ENCODE measurements around the gene AIF1. TPM values are rescaled to one million over a fixed set of nuclear protein-coding genes. Genes with fewer than 3 reads are reported as not detected.

AIF1 gene
- total RNA-seq, 1 donor from 2014 or later = 109 TPM

DNA sequence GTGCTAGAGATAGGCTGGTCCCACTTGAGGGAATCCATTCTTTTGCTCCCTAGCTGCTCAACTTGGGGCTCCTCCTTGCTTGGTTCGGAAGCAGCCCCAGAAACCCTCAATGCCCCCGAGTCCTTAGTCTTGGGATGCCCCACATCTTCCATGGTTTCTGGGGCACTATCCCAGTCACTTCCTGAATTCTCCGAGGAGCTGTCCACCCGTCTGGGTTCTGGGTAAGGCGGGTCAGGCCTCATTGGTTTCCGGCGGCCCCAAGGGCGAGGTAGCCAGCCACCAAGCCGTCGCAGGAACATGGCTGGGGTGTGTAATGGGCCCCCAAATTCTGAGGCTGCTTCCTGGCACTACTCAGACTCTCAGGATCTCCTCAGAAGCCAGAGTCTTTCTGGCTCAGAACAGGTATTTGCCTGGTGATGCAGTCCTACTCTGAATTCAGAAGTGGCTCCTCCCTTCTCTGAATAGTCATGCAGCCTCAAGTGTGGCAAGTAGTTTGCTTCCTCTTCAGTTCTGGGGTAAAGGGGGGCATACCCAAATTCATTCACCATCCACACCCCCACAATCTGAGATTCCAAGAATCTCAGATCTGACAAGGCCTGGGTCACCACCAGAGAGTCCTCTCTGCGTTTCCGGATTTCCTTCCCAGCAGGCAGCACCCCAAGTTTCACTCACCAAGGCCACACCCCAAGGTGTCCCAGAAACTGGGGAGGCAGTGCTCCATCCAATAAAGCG is 44.8 kb downstream of the AIF1 start:
- intact Hi-C loops (cut with DNase I) = no loop called here
- Histone ChIP-seq H3K4me3 (peak overlapping the region; percentile 96), H3K27ac (peak overlapping the region; percentile 90), H3K27me3 (ENCODE audit: low read depth) (no peaks in the 10 kb centered on the region), H3K36me3 (peaks cover 45% of the 10 kb centered on the region), H3K9me3 (no peaks in the 10 kb centered on the region), H3K4me1 (peaks cover 60% of the 10 kb centered on the region)
- ATAC-seq = peak; percentile 51 to 68
- TF ChIP-seq, protein P1, sequence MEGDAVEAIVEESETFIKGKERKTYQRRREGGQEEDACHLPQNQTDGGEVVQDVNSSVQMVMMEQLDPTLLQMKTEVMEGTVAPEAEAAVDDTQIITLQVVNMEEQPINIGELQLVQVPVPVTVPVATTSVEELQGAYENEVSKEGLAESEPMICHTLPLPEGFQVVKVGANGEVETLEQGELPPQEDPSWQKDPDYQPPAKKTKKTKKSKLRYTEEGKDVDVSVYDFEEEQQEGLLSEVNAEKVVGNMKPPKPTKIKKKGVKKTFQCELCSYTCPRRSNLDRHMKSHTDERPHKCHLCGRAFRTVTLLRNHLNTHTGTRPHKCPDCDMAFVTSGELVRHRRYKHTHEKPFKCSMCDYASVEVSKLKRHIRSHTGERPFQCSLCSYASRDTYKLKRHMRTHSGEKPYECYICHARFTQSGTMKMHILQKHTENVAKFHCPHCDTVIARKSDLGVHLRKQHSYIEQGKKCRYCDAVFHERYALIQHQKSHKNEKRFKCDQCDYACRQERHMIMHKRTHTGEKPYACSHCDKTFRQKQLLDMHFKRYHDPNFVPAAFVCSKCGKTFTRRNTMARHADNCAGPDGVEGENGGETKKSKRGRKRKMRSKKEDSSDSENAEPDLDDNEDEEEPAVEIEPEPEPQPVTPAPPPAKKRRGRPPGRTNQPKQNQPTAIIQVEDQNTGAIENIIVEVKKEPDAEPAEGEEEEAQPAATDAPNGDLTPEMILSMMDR (IDR thresholded peaks at IDR 0.05) = no peak
- no peak for DNase-seq

DNA sequence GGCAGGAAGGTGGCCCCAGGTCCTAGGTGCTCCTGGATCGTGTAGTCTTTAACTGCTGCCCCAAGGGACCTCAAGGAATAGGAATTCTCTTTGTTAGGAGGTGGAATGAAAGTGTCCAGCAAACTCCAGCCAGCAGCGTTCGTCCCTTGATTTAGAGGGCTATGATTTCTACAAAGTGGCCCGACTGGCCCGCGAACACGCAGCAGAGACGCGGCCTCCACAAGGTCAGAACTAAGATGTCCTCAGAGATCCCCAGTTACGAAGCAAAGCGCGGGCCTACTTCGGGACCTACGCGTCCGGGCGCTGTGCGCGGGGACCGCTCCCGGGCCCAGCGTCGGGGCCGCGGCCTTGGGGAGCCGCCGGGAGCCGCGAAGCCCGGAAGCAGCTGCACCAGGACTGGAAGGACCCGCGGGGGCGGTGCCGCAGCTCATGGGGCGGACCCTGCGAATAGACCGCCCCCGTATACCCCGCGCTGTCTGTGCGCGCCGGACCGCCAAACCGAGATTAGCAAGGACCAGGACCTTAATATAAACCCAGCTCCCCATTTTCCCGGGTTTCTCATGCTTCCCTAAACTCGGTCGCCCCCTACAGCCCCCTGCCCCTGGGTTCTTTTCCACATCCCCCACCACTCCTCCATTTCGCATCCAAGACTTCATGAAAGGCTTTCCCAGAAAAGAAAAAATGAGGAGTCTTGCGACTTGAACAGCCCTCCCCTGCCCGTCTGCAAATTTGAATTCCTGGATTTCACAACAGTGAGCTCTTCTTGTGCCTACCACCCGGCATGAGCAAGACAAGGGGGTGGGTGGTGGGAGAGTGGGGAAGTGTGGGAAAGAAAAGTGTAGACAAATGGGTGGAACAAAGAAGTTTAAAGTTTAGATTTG is 45.6 kb downstream of the AIF1 start, which contains the start of gene C6orf47:
Gene C6orf47 (minus strand): TSS at position 398 of the 881 bp plus-strand sequence. CDS start 831 bp downstream, outside the sequence.
- TF ChIP-seq, protein P1 (IDR thresholded peaks at IDR 0.05) = no peak
- no peaks in the 10 kb centered on the region for H3K9me3 ChIP-seq
- H3K36me3 ChIP-seq = peaks cover 42% of the 10 kb centered on the region
- H3K4me3 ChIP-seq = peak within 1 kb of the TSS; percentile 96
- DNase-seq (peak; percentile 93), ATAC-seq (peak; percentile 89 to 90)
- peak within 1 kb of the TSS; percentile 90 for H3K27ac ChIP-seq
- peaks cover 60% of the 10 kb centered on the region for H3K4me1 ChIP-seq
- intact Hi-C loops (cut with DNase I) = no loop called here
- H3K27me3 ChIP-seq (ENCODE audit: low read depth) = no peaks in the 10 kb centered on the region

DNA sequence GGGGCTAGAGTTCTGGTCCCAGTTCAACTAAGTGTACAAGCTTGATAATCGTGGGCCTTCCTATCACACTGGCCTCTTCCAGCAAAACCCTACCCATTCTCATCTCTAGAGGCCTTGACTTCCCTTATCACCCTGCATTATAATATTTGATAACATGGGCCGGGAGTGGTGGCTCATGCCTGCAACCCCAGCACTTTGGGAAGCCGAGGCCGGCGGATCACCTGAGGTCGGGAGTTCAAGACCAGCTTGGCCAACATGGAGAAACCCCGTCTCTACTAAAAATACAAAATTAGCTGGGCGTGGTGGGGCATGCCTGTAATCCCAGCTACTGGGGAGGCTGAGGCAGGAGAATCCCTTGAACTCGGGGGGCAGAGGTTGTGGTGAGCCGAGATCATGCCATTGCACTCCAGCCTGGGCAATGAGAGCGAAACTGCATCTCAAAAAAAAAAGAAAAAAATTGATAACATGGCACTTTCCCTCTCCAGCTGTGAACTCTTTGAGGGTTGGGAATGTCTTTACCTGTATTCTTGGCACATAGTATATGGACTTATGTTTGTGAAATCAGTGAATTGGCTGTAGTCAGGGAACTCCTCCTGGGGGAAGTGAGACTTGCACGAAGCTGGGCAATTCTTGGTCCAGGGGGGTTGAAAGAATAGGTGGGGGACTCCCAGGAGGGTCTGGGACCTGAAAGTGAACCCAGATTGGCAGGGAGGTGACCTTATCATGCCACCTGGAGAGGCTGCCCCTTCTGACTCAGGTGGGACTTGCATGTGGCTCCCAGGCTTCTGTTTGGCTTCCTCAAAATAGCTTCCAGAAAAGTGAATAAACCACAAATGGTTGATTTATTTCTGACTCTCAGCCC is 46.5 kb downstream of the AIF1 start:
- peaks cover 61% of the 10 kb centered on the region for H3K4me1 ChIP-seq
- H3K4me3 ChIP-seq = peak overlapping the region; percentile 96
- TF ChIP-seq, protein P1 (IDR thresholded peaks at IDR 0.05) = no peak

DNA sequence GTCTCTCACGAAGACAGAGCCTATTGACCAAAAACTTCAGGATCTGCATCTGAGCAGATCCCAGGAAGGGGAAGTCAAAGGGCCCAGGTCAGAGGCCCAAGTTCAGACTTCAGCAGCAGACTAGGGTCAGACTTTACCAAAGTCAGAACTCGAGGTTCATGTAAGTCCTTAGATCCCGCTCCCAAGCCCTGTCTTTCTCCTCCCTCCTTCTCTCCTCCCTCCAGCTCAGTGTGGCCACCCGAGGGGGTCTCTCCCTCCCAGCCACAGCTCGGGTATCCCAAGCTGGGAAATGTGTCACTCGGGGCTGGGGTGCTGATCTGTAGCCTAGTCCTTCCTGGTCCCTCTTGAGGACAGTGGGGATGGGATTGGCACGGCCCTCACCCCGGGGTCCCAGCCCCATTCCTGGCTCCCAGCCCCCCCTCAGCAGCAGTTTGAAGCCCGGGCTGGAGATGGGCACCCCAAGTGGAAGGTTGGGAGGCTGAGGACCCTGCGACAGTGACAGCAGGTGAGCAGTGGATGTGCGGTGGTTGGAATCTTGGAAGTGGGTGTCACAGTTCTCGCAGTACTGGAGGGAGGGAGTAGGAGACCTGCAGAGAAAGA is 47.2 kb downstream of the AIF1 start:
- DNase-seq (no peak), ATAC-seq (no peak)
- Histone ChIP-seq H3K27me3 (ENCODE audit: low read depth) (no peaks in the 10 kb centered on the region), H3K27ac (no peak overlapping the region), H3K36me3 (peaks cover 34% of the 10 kb centered on the region), H3K4me3 (no peak overlapping the region), H3K9me3 (no peaks in the 10 kb centered on the region), H3K4me1 (peaks cover 66% of the 10 kb centered on the region)
- intact Hi-C loops (cut with DNase I) = no loop called here
- TF ChIP-seq, protein P1 (IDR thresholded peaks at IDR 0.05) = no peak

More for the DNA sequence above, 46.5 kb downstream of the AIF1 start:
- Histone ChIP-seq H3K9me3 (no peaks in the 10 kb centered on the region), H3K27me3 (ENCODE audit: low read depth) (no peaks in the 10 kb centered on the region), H3K27ac (peak overlapping the region; percentile 90), H3K36me3 (peaks cover 36% of the 10 kb centered on the region)
- no peak for ATAC-seq
- intact Hi-C loops (cut with DNase I) = no loop called here
- no peak for DNase-seq

Data from lower lobe of right lung (tissue), 2 donors.